ENCODE data around the gene ZNF695.

DNA sequence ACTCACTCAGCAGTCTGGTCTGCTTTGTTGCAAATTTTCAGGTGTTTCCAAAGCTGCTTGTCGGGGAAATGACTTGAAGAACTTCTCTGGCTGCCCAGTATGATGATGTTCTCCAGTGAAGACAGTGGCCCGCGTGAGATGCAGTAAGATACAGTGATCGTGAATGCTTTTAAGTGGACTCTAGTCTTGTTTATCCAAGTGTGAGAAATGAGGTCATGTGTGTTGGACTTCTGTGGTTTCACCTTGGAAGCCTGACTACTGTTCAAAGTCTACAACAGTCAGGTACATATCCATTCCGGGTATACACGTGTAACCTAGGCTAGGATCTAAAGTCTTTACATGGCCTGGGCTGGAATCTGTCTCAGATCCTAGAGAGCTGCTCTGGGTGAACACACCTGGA, 29.1 kb downstream of the ZNF695 start:
- TF ChIP-seq, protein P1, sequence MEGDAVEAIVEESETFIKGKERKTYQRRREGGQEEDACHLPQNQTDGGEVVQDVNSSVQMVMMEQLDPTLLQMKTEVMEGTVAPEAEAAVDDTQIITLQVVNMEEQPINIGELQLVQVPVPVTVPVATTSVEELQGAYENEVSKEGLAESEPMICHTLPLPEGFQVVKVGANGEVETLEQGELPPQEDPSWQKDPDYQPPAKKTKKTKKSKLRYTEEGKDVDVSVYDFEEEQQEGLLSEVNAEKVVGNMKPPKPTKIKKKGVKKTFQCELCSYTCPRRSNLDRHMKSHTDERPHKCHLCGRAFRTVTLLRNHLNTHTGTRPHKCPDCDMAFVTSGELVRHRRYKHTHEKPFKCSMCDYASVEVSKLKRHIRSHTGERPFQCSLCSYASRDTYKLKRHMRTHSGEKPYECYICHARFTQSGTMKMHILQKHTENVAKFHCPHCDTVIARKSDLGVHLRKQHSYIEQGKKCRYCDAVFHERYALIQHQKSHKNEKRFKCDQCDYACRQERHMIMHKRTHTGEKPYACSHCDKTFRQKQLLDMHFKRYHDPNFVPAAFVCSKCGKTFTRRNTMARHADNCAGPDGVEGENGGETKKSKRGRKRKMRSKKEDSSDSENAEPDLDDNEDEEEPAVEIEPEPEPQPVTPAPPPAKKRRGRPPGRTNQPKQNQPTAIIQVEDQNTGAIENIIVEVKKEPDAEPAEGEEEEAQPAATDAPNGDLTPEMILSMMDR (IDR thresholded peaks at IDR 0.05) = no peak
- no peak for TF ChIP-seq POLR2A (IDR thresholded peaks at IDR 0.05)
